Loucy (cell line): ENCODE measurements around the gene ANP32D.
A peak's percentile ranks its signal among the peaks of the same experiment; 100 is the strongest.

Experiments used
- EZH2phosphoT487 ChIP-seq: fragments of 200-600 bp; IDR thresholded peaks from 2 replicates; pipeline ENCODE4 v1.6.1; 2018; ENCODE audit warnings: antibody characterized with exemption, mild to moderate bottlenecking, moderate library complexity, borderline replicate concordance
- TF ChIP-seq, protein P1 (sequence below): fragments of 200-600 bp; sonication (generic); conservative IDR thresholded peaks from 2 replicates; pipeline ENCODE4 v1.5.1; 2014; ENCODE audit warnings: mild to moderate bottlenecking, antibody characterized with exemption, low read length

- TF ChIP-seq EZH2phosphoT487 = no peak
- TF ChIP-seq, protein P1, sequence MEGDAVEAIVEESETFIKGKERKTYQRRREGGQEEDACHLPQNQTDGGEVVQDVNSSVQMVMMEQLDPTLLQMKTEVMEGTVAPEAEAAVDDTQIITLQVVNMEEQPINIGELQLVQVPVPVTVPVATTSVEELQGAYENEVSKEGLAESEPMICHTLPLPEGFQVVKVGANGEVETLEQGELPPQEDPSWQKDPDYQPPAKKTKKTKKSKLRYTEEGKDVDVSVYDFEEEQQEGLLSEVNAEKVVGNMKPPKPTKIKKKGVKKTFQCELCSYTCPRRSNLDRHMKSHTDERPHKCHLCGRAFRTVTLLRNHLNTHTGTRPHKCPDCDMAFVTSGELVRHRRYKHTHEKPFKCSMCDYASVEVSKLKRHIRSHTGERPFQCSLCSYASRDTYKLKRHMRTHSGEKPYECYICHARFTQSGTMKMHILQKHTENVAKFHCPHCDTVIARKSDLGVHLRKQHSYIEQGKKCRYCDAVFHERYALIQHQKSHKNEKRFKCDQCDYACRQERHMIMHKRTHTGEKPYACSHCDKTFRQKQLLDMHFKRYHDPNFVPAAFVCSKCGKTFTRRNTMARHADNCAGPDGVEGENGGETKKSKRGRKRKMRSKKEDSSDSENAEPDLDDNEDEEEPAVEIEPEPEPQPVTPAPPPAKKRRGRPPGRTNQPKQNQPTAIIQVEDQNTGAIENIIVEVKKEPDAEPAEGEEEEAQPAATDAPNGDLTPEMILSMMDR = peak; percentile 54
These were observed 30.0 kb upstream of the ANP32D start for GRCh38 chr12:48442179-48442847.
